ENCODE measurements around the gene RTN4IP1.
A peak's percentile ranks its signal among the peaks of the same experiment; 100 is the strongest.

RTN4IP1 gene, protein sequence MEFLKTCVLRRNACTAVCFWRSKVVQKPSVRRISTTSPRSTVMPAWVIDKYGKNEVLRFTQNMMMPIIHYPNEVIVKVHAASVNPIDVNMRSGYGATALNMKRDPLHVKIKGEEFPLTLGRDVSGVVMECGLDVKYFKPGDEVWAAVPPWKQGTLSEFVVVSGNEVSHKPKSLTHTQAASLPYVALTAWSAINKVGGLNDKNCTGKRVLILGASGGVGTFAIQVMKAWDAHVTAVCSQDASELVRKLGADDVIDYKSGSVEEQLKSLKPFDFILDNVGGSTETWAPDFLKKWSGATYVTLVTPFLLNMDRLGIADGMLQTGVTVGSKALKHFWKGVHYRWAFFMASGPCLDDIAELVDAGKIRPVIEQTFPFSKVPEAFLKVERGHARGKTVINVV

DNA sequence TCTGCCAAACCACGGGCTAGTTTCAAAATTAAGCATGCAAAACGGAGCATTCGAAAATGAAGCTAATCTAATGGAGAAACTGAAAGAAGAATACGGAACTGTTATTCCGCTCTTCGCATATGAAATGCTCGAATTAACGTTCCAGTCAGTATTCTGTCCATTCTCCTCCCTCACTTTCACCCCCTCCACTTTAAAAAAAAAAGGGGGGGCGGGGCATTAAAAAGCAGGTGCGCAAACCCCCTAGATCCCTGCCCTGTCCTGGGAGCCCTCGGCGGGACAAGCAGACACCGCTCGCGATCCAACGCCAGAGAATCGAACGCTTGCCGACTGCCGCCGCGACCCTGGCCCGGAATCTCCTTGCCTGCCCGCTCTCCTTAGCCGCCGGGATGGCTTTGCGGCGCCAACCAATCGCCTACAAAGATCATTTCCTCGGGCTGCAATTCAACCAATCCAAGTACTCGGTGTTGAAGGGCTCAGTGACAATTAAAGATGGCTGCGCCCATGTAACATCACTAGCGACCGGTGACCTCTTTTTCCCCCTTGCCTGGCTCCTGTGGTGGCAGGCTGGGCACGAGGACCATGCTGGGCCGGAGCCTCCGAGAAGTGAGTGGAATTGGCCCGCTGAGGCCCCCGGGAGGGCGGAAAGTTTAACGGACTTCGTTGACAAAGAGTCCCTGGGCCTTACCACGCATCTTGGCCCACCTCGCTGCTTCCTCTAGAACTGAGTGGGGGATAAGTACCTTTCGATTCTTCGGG, at the start of gene RTN4IP1, which contains the start of gene QRSL1:
TSS of gene RTN4IP1 (minus strand) at position 396 of the 756 bp plus-strand sequence. CDS start 477 bp downstream, outside the sequence.
TSS of gene QRSL1 (plus strand) at position 476 of the 756 bp plus-strand sequence. CDS start at position 580, 104 bp downstream.
- peak; percentile 72 for DNase-seq (ENCODE audit: low read depth, low spot score)

DNA sequence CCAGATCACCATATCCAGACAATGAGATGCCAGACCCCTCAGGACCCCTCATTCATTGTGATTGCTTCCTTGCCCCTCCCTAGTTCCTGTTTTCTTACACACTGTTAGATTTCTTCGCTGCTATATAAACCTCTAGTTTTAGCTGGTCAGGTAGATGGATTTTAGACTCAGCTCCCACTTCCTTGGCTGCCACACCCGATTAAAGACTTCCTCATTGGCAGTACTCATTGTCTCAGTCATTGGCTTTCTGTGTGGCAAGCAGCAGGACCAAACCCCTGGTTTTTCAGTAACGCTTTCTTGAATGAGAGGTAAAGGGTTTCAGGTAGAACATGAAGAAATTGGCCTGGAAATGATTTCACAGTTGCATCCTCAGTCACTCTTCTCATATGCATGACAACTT, 48.0 kb upstream of the RTN4IP1 start:
- DNase-seq (ENCODE audit: low read depth, low spot score): no peak

DNA sequence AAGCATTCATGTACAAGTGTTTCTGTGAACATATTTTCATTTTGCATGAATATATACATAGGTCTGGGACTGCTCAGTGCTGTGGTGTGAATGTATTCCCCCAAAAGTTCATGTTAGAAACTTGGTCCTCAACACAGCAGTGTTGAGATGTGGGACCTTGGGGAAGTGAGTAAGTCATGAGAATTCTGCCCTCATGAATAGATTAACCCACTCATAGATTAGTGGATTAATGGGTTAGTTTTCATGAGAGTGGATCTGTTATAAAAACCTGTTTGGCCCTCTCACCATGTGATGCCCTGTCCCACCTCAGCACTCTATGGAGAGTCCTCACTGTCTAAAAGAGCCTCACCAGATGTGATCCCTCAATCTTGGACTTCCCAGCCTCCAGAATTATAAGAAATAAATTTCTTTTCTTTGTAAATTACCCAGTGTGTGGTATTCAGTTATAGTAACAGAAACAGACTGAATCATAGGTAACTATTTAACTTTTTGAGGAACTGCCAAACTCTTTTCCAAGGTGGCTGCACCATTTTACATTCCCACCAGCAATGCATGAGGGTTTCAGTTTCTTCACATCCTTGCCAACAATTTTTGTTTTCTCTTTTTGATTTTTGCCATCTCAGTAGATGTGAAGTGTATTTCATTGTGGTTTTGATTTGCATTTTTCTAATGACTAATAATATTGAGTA, 45.4 kb upstream of the RTN4IP1 start:
- no peak for DNase-seq (ENCODE audit: low read depth, low spot score)

DNA sequence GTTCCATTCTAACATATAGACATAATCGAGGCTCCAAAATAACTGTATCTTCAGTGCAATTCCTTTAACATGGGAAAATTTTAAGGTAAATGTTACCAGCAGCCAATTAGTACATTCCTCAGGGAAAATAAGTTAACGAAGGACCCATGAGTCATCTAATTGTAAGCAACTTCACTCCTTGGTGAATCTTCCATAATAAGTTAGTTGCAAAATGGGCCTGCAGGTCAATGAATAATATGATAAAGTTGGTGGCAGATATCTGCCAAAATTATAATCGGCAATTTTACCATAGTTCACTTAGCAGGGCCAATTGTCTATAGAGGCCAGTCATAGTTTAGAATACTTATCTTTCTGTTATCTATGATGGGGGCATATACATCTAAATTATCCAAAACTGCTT, 42.4 kb upstream of the RTN4IP1 start:
- no peak for DNase-seq (ENCODE audit: low read depth, low spot score)

DNA sequence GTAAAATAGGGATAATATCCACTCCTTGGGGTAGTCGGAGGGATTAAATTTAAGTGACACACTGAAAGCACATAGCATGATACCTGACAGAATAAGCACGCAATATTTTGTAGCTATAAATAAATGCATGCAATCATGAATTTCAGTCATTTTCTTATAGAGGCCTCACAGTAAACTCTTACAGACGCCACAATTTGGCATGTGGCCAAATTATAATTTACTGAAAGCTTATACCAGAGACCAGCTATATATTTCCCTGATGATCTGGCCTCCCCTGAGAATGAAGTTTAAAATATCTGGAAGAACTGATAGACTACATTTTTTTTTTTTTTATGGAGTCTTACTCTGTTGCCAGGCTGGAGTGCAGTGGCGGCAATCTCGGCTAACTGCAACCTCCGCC, 40.9 kb upstream of the RTN4IP1 start:
- DNase-seq (ENCODE audit: low read depth, low spot score): no peak

DNA sequence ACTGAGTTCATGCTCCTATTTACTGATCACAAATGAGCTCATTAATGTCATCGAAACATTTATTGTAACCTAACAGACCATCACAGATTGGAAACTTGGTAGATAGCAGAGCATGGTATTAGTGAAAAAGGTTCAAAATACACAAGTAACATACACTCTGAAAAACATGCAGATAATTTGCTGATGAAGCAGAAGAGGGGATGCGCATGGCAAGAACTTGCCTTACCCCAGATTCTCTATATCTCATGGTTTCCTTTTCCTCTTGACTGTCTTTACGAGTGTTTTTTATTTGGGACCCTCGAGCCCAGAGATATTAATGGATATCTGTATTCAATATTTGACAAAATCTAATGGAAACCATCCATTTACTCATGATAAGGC, 37.7 kb upstream of the RTN4IP1 start:
- no peak for DNase-seq (ENCODE audit: low read depth, low spot score)

DNA sequence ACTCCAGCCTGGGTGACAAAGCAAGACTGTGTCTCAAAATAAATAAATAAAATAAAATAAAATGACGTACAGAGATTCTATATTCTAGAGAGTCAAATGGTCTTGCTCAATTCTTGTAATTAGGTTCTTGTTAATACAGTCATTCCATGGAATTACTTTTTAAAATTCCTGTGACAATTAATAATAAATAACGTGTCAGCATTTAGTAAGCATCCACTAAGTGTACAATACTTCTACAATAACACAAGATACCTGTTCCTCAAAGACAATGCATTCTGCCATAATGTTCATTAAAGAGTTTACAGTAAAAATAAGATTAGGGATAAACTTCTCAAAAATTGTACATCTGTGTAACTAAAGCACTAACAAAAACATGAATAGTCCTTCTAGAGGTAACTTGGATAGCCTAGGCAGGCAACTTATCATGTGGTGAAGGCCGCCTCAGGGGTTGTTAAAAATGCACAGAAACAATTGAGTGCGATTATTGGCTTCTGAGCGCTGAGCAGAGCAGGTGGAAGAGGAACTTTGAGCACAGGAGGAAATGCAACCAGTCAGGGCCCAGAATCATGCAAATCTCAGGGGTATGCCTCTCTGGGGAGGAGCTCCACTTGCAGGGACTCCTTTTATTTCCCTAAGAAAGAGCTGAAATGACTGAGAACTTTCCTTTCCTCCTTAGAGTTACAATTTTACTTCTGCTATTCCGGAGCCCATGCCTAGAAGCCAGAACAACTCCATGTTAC, 37.2 kb upstream of the RTN4IP1 start:
- no peak for DNase-seq (ENCODE audit: low read depth, low spot score)

DNA sequence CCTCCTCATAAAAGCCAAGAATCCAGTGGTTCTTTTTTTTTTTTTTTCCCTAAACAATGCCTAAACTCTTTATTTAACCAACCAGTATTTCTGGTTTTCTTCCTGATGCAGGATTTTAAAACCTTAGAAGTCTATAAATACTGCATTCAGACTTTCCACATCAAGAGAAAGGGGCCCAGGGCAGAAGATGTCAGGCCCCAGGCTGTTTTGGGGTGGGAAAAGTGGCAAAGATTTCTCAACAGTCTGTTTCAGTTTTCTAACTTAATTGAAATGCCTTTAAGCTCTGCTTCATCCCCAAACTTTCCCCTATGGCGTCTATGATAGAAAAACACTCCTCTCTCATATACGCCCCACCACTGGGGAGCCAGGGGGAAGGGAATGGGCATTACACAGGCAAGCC, 33.2 kb upstream of the RTN4IP1 start:
- no peak for DNase-seq (ENCODE audit: low read depth, low spot score)

DNA sequence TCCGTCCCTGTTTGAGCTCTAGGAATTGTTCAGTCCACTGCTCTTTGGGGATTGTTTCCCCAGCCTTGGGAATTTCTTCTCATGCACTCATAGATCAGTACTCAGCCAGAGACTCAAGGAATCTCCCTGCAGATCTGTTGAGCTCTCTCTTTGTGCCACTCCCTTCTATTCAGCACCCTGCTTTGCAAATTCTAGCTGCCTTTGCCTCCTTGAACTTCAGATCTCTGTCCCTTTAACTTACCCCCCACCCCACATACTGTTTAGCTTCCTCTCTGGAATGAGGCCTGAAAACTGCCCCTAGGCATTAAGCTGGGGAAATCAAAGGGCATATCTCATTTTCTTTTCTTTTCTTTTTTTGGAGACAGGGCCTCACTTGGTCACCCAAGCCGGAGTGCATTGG, 30.6 kb upstream of the RTN4IP1 start:
- DNase-seq (ENCODE audit: low read depth, low spot score): no peak

DNA sequence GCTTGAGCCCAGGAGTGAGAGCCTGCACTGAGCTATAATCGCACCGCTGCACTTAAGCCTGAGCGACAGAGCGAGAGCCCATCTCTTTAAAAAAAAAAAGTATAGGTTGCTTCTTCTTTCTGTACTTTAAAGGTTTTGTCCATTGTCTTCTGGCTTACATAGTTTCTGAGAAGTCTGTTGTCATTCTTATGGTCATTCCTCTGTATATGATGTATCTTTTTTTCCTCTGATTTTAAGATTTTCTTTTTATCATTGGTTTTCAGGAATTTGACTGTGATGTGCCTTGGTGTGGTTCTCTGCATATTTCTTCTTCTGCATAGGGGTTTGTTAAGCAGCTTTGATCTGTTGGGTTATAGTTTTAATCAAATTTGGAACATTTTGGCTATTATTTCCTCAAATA, 29.2 kb upstream of the RTN4IP1 start:
- DNase-seq (ENCODE audit: low read depth, low spot score): no peak

DNA sequence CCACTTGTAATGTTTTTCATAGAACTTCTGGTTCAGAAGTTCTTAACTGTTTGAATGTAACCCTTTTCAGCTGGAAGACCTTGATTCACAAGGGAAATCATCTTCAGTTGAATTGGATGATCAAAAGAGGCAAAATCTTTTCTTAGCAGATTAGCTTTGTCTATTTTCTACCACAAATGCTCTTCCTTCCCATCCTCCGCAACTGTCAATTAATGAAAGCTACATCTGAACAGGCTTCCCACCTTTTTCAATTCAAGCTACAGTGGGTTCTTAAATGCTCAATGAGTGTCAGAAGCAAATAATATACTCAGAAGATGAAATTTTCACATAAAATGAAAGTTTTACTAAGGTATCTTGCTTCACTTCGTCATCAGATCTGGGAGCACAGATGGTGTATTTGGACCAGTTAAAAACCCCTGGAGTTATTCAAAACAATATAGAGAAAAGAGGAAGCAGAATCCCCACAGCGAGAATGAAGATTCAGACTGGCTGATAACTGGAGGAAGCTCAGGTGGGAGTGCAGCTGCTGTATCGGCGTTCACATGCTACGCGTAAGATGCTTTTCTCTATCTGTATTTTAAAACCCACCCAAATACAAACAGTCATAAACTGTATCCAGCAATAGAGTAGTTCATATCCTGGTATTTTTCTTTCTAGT, 19.5 kb upstream of the RTN4IP1 start:
- no peak for DNase-seq (ENCODE audit: low read depth, low spot score)

DNA sequence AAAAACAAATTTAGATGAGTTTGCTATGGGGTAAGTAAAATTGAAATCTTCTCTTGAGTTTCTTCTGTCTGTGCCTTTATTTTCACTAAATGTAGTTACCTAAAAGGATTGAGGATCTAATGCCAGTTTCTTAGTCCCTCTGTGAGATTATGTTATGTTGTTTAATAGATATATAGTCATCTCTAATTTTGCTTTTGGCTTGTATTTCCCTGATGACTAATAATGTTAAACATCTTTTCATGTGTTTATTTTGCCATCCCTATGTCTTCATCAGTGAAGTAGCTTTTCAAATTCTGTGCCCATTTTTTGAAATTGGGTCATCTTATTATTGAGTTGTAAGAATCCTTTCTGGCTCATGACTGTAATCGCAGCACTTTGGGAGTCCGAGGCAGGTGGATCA, 13.8 kb upstream of the RTN4IP1 start:
- no peak for DNase-seq (ENCODE audit: low read depth, low spot score)

DNA sequence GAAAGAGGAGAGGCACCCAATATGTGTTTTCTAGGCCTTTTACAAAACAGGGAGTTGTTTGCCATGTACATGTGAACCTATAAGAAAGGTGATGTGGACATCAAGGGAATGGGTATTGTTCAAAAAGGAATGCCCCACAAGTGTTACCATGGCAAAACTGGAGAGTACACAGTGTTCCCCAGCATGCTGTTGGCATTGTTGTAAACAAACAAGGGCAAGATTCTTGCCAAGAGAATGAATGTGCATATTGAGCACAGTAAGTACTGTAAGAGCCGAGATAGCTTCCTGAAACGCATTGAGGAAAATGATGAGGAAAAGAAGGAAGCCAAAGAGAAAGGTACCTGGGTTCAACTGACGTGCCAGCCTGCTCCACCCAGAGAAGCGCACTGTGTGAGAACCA, 13.2 kb upstream of the RTN4IP1 start:
- no peak for DNase-seq (ENCODE audit: low read depth, low spot score)

DNA sequence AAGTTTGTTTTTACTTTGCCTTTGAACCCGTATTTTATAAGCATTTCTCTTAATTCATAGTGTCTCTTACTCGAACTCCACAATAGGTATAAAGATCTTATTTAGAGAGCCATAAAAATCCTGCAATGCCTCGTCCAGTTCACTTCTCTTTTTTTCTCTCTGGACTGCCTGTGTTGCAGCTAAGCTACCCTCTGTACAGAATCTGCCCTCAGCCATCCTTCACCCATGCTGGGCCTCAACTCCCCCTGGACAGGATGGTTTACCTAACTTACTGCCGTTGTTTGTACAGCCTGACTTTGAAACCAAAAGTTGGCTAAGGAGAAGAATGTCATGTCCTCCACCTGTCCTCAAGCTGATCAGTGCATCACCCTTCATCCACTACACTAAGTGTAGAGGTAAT, 10.5 kb upstream of the RTN4IP1 start:
- DNase-seq (ENCODE audit: low read depth, low spot score): no peak

DNA sequence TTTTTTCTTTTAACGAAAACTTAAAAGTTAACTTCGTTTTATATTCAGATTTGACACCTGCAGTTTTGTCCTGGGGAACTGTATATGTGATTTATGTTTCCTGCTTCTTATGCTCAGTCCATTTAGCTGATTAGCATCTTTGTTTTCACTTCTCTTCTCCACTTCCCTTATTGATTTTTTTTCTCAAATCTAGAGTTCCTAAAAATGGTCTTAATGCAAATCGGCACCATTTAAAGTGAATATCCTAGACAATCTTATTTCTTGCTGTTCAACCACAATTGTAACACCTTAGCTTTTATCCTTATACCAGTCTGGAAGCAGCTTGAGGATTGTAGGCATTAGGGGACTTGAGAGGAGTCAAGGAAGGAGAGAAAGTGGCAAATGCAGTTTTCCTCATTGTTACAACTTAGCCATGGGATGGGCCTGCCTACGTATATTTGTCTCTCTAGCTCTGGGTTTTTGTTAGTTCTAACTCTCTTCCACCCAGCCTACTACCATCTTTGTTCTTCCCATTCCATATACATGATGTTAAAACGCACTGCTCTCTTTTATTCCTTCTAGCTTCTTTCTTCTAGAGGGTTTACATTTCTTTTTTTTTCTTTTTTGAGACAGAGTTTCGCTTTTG, 8.5 kb upstream of the RTN4IP1 start:
- DNase-seq (ENCODE audit: low read depth, low spot score): no peak

DNA sequence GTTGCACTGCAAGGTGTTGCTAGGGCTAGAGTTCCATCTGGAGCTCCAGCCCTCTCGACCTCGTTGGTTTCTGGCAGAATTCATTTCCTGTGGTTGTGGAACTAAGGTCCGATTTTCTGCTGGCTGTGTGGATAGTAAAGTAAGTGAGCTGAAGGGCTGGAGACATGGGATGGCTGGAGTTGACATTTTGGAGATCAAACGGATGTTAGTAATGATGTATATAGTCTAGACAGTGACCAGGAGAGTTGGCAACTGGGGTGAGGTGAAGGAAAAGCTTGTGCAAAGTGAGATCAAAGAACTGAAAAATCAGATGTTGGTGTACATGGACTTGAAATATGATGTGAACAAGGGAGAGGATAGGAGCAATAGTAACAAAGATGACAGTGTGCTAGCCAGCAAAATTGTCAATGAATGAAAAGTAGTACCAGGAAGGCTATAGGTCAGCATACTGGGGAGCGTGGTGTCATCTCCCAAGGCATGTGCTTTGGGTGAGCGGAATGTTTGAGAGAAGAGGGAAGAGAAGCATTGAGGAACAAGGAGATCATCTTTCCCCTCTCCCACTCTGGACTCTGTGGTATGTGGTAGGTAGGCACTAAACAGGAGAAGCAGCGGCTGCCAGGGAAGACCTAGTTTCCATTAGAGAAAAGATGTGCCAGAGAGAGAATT, 7.9 kb upstream of the RTN4IP1 start:
- no peak for DNase-seq (ENCODE audit: low read depth, low spot score)

DNA sequence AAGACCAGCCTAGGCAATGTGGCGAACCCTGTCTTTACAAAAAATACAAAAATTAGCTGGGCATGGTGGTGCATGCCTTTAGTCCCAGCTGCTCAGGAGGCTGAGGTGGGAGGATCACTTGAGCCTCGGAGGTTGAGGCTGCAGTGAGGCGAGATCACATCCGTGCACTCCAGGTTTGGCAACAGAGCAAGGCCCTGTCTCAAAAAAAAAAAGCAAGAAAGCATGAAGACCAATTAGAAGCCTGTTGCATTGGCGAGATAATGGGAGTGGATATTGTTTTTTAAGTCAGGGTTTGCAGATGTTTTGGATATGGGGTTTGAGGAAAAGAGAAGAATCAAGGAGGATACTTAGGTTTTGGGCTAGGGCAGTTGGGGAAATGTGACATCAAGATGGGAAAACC, 5.3 kb upstream of the RTN4IP1 start:
- no peak for DNase-seq (ENCODE audit: low read depth, low spot score)

DNA sequence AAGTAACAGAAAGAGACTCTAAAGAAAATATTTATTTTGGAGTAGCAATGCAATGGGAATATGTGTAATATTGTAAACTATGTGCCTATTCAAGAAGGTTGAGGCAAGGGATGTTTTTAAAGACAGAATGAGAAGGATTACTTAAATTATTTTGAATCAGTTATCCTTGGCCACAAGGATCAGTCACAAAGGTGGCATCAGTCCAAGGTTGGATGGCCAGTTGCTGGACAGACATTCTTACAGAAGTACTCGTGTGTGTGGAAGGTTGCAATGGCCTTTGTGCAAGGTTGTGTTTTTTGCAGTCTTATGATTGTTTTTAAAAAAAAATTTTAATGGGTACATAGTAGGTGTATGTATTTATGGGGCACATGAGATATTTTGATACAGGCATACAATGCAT, 2.0 kb upstream of the RTN4IP1 start:
- no peak for DNase-seq (ENCODE audit: low read depth, low spot score)

DNA sequence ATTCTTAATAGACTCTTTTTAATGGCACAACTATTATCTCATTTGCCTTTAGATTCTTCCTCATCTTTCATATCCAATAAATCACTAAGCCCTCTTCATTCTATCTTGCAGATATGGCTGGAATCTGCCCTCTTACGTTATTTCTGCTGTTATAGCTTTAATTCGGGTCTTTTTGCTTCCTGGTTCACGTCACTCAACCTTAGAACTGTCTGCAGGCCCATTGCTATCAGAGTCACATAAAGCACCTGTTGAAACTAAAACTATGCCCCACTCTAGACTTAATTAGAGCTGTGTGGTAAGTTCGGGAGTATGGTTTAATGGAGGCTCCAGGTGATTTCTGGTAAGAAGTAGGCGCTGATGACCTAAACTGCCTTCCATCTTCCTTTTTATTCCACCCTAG, 1.1 kb upstream of the RTN4IP1 start:
- no peak for DNase-seq (ENCODE audit: low read depth, low spot score)

DNA sequence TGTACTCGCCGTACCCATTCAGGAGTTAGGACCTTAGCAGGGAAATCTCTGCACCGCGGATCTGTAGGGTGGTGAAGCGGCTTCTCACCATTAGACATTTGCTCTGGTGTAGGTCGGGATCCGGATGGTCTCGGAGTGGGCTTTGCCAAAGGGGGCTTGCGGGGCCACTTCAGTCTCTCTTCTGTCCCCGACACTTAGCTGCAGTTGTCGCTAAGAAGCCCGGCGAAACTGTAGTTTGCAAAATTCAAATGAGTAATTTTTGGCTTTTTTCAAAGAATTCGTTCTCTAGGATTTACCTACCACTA, 513 bp upstream of the RTN4IP1 start:
- DNase-seq (ENCODE audit: low read depth, low spot score): no peak

Data from activated CD4-positive, CD25-positive, alpha-beta regulatory T cell treated with anti-CD3 and anti-CD28 coated beads, Interleukin-2, amount 50 U/mL, for 16 hours (primary cell).